GM04504 (cell line): Measurements from ENCODE around the gene ZNF133.

Experiments
- DNase-seq: peaks from one replicate; pipeline ENCODE4 v3.0.0-alpha.2; 2012; ENCODE audit warnings: low read depth

Gene ZNF133

GRCh38 chr20:18361678-18362077, 73.4 kb downstream of the ZNF133 start:
- DNase-seq = no peak

- no peak for DNase-seq
These were observed 74.6 kb downstream of the ZNF133 start for GRCh38 chr20:18362916-18363315.

- DNase-seq = no peak
These were observed 75.4 kb downstream of the ZNF133 start for GRCh38 chr20:18363708-18364107.

- DNase-seq = no peak
These were observed 76.4 kb downstream of the ZNF133 start for GRCh38 chr20:18364768-18365167.
